Measurements from ENCODE around the gene SYNE1. TPM values are rescaled to one million over a fixed set of nuclear protein-coding genes. Genes with fewer than 3 reads are reported as not detected.

The SYNE1 gene
- total RNA-seq, 4 donors from 2014 or later = 78.9 to 352 (median 113) TPM

- no peak for ATAC-seq (ENCODE audit: low FRiP score)
- DNase-seq (ENCODE audit: low spot score) = no peak
- TF ChIP-seq CTCF (IDR thresholded peaks at IDR 0.05) = no peak
These were observed 232.9 kb downstream of the SYNE1 start for GRCh38 chr6:152404086-152404857.

DNA sequence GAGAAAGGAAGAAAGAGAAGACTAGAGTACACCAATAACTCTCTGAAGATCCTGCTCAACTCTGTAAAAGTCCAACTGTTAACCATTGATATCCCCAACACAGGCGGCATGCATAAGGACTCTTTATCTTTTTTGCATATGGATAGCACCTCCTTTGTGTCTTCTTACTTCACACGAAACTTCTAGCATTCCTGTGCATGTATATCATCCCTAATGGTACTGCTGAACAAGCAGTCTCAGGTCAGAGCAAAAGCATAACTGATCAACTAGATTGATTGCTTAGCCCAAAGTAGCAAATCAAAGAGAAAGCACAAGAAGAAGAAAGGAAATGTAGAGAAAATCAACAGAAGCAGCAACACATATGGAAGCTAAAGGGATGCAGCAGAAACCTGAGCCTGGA is 234.4 kb downstream of the SYNE1 start:
- TF ChIP-seq CTCF (IDR thresholded peaks at IDR 0.05) = no peak
- DNase-seq (ENCODE audit: low spot score) (no peak), ATAC-seq (ENCODE audit: low FRiP score) (no peak)

DNA sequence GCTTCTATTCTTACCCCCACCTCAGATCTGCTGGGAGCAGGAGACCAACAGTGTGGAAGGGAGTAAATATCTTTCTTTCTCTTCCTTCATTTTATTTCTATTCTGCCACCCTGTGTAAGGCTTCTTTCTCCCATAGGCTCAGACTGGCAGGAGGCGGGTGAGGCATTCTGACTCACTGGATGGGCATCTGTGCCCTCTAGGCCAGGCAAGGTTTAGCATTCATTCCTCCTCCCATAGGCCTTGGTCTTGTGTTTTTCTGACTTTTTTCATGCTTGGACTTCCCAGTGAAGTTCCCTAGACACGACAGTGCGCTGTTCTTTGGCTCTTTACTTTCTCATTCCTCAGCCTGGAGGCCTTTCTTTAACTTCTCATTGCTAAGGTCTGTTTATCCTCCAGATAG is 235.2 kb downstream of the SYNE1 start:
- DNase-seq (ENCODE audit: low spot score) (no peak), ATAC-seq (ENCODE audit: low FRiP score) (no peak)
- no peak for TF ChIP-seq CTCF (IDR thresholded peaks at IDR 0.05)

DNA sequence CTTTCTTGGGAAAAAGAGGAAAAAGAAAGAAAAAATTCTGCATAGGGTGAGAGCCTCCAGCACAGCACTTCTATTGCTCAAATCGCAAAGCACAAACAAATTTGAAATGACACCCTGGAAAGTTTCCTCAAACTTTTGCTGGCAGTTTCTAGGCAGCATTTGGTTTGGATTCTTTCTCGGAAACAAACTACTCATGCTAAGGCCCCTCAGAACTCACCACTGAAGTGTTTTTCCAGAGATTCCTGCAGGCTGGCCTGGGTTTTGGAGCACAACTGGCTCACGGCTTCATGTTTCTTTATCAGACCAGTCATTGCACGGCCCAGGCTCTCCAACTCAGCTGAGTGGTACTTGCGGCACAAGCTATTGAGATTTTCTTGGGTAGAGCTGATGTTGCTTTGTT is 237.8 kb downstream of the SYNE1 start:
- TF ChIP-seq CTCF (IDR thresholded peaks at IDR 0.05) = no peak
- ATAC-seq (ENCODE audit: low FRiP score) (no peak), DNase-seq (ENCODE audit: low spot score) (no peak)

DNA sequence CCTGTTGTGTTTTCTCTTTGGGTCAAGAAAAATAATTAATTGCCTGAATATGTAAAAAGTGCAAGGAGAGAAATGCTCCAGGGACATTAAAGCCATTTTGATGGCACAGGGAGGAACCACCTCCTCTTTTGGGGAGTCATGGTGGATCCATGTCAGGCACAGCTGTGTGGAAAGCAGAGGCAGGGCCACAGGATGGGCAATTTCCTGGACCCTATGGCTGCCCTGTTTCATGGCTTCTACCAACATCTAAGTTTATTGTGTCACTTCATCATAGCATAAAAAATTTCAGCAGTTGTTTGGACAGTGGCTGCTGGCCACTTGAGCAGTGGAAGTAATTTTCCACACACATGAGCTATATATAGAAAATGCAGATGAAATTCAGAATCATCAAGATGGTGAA is 238.2 kb downstream of the SYNE1 start:
- ATAC-seq (ENCODE audit: low FRiP score) (no peak), DNase-seq (ENCODE audit: low spot score) (no peak)
- no peak for TF ChIP-seq CTCF (IDR thresholded peaks at IDR 0.05)

GRCh38 chr6:152398316-152398715 is 238.8 kb downstream of the SYNE1 start:
- no peak for DNase-seq (ENCODE audit: low spot score)
- no peak for TF ChIP-seq CTCF (IDR thresholded peaks at IDR 0.05)

DNA sequence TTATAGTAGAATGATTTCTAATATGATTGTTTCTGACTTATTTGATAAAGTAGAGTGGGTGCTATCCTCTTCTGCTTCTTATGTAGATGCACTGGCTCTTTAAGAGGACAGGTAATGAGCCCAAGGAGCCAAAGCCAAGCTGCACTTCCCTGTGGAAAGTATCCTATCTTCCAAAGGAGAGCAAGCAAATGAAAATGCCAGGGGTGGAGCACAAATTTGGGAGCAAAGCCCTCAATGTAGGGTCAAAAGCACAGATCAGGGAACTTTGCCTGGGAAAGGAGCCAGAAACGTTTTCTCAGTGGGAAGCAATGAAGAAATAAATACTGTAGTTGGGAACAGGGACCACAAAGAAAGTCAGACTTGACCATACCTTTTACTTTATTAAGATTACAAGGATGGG is 242.9 kb downstream of the SYNE1 start:
- DNase-seq (ENCODE audit: low spot score) (no peak), ATAC-seq (ENCODE audit: low FRiP score) (no peak)
- no peak for TF ChIP-seq CTCF (IDR thresholded peaks at IDR 0.05)

More at GRCh38 chr6:152398316-152398715, 238.8 kb downstream of the SYNE1 start:
- ATAC-seq (ENCODE audit: low FRiP score) = no peak
